T-cell (primary cell): ENCODE data around the gene CYRIA. TPM values are rescaled to one million over a fixed set of nuclear protein-coding genes. Genes with fewer than 3 reads are reported as not detected.

Experiments used
- ATAC-seq, 4 experiments: fragments of 200-7000 bp in 3 of 4; fragments of 150-1000 bp in 1 of 4; cut with Tn5 transposase; replicated peaks in 1 of 4; 1 replicate in 3 of 4; 2 replicates in 1 of 4; pipeline ENCODE4 v1.10.0; 2021; ENCODE audit warnings: moderate library complexity in 3 of 4, mild to moderate bottlenecking in 2 of 4, moderate number of reproducible peaks in 1 of 4
- CTCF ChIA-PET, 2 donors: fragments of 300-600 bp; sonication (Branson Sonifier 250); formaldehyde crosslinking; loops; one replicate each; lab custom pipeline; 2022; ENCODE audit warnings: antibody characterized with exemption in 2 of 2; lab: Charles Lee
- POLR2A ChIA-PET, 2 donors: fragments of 300-600 bp; sonication (Branson Sonifier 250); formaldehyde crosslinking; loops; one replicate each; lab custom pipeline; 2022; ENCODE audit warnings: antibody characterized with exemption in 2 of 2; lab: Charles Lee
- DNase-seq, 35 experiments: peaks; one replicate each; pipeline versions ENCODE4 v3.0.0 to v3.0.0-alpha.2; 2013 to 2023
- H3K27ac ChIP-seq: one replicate; pipeline ENCODE4 v1.5.1; 2013; ENCODE audit warnings: low read length
- H3K27me3 ChIP-seq, 2 experiments: replicated peaks in 1 of 2; 1 replicate in 1 of 2; 2 replicates in 1 of 2; pipeline versions ENCODE4 v1.6.1 to v1.7.0; 2013; ENCODE audit warnings: low read length in 1 of 2, mixed read lengths in 1 of 2; ENCODE audit not compliant: control insufficient read depth in 2 of 2, insufficient read depth in 2 of 2; ENCODE audit errors: extremely low read depth in 1 of 2
- H3K36me3 ChIP-seq, 2 donors: 1 replicate in 1 of 2; 2 replicates in 1 of 2; pipeline versions ENCODE4 v1.6.1 to v1.7.0; 2013; ENCODE audit warnings: low read length in 1 of 2; ENCODE audit not compliant: control insufficient read depth in 2 of 2, insufficient read depth in 1 of 2; ENCODE audit errors: extremely low read depth in 1 of 2
- H3K4me1 ChIP-seq, 2 experiments: 1 replicate in 1 of 2; 2 replicates in 1 of 2; pipeline versions ENCODE4 v1.6.1 to v1.7.0; 2013; ENCODE audit warnings: low read length in 2 of 2, mixed read lengths in 1 of 2; ENCODE audit not compliant: insufficient read depth in 2 of 2, control insufficient read depth in 1 of 2; ENCODE audit errors: extremely low read depth in 1 of 2
- H3K4me3 ChIP-seq, 2 donors: 1 replicate in 1 of 2; 2 replicates in 1 of 2; pipeline versions ENCODE4 v1.5.1 to v1.7.0; 2013; ENCODE audit warnings: mild to moderate bottlenecking in 2 of 2, low read length in 1 of 2, moderate library complexity in 1 of 2; ENCODE audit not compliant: control insufficient read depth in 1 of 2; ENCODE audit errors: extremely low read depth in 1 of 2
- H3K9me3 ChIP-seq: 2 replicates; pipeline ENCODE4 v1.7.0; 2013
- H3K27ac Mint-ChIP-seq, 2 donors: one replicate each; pipeline ENCODE4 v1.8.0; 2020 to 2021; ENCODE audit warnings: mild to moderate bottlenecking in 2 of 2, mixed read lengths in 2 of 2
- H3K27me3 Mint-ChIP-seq, 2 donors: one replicate each; pipeline ENCODE4 v1.8.0; 2021 to 2022; ENCODE audit warnings: mixed read lengths in 2 of 2
- H3K36me3 Mint-ChIP-seq: one replicate; pipeline ENCODE4 v1.8.0; 2021; ENCODE audit warnings: mixed read lengths
- H3K4me1 Mint-ChIP-seq, 3 donors: one replicate each; pipeline ENCODE4 v1.8.0; 2020 to 2022; ENCODE audit warnings: mixed read lengths in 3 of 3, mild to moderate bottlenecking in 1 of 3
- H3K4me3 Mint-ChIP-seq, 3 donors: one replicate each; pipeline ENCODE4 v1.8.0; 2020 to 2022; ENCODE audit warnings: mild to moderate bottlenecking in 3 of 3, mixed read lengths in 3 of 3, moderate library complexity in 3 of 3
- H3K9me3 Mint-ChIP-seq, 3 donors: one replicate each; pipeline ENCODE4 v1.8.0; 2020 to 2022; ENCODE audit warnings: mixed read lengths in 3 of 3
- WGBS: methylation state at CpG from one replicate; pipeline ENCODE4 v1.1.5; 2013; ENCODE audit warnings: missing lambda C conversion rate; ENCODE audit not compliant: insufficient coverage; 5-methylcytosine and 5-hydroxymethylcytosine counted together
- total RNA-seq, 35 experiments: library from RNA in 6 of 35; stranded (reverse) in 6 of 35; fragments of 120-200 nt in 1 of 35; gene quantifications; one replicate each; pipeline versions ENCODE4 v1.2.1 to v1.2.4 and lab custom pipeline; 2013 to 2026

Gene CYRIA
- total RNA-seq, 5 donors from 2014 or later (not counting 1 experiment from before 2014, with no cell fraction given) = 1.8 to 3.5 (median 2.8) TPM

- Mint-ChIP-seq H3K36me3 (no peaks in the 10 kb centered on the region), H3K27me3 (peaks cover 0 to 4% of the 10 kb centered on the region in 2 donors), H3K4me3 (peak overlapping the region in 1 of 3 donors; percentile 23), H3K27ac (no peak overlapping the region), H3K9me3 (no peaks in the 10 kb centered on the region), H3K4me1 (peaks cover 42 to 73% (median 61%) of the 10 kb centered on the region in 3 donors)
- Histone ChIP-seq H3K27ac (no peak overlapping the region), H3K27me3 (peaks cover 0 to 2% of the 10 kb centered on the region in 2 experiments), H3K4me3 (no peak overlapping the region), H3K9me3 (no peaks in the 10 kb centered on the region), H3K36me3 (no peaks in the 10 kb centered on the region), H3K4me1 (peaks cover 39 to 59% of the 10 kb centered on the region in 2 experiments)
- POLR2A ChIA-PET = no interaction called here
- DNase-seq (no peak), ATAC-seq (no peak)
- CTCF ChIA-PET = no interaction called here
- WGBS = no CpG with 5 or more reads among the region's 1 CpG
Observed at GRCh38 chr2:16624436-16624780, 41.2 kb downstream of the CYRIA start.

- H3K9me3 Mint-ChIP-seq = no peaks in the 10 kb centered on the region
- H3K27ac Mint-ChIP-seq = no peak overlapping the region
- no peak overlapping the region for H3K27ac ChIP-seq
- no peak for DNase-seq
- no peaks in the 10 kb centered on the region for H3K36me3 ChIP-seq
- no peaks in the 10 kb centered on the region for H3K36me3 Mint-ChIP-seq
- peaks cover 39 to 67% (median 55%) of the 10 kb centered on the region in 3 donors for H3K4me1 Mint-ChIP-seq
- ChIA-PET CTCF (interaction anchor here in 1 of 2 donors (1.5 kb wide), 1 partner anchor 11 kb away, joined by 3 read pairs; no protein-coding TSS in a partner anchor), POLR2A (no interaction called here)
- peaks cover 0 to 4% of the 10 kb centered on the region in 2 donors for H3K27me3 Mint-ChIP-seq
- peak overlapping the region in 1 of 3 donors; percentile 34 for H3K4me3 Mint-ChIP-seq
- no peaks in the 10 kb centered on the region for H3K27me3 ChIP-seq
- no peak overlapping the region for H3K4me3 ChIP-seq
- WGBS = 17% methylated on average over 1 of the region's 5 CpGs
- H3K9me3 ChIP-seq = no peaks in the 10 kb centered on the region
- peak in 1 of 4 experiments; percentile 32 for ATAC-seq
- peaks cover 33 to 53% of the 10 kb centered on the region in 2 experiments for H3K4me1 ChIP-seq
Observed at GRCh38 chr2:16623564-16624435, 41.8 kb downstream of the CYRIA start.

- H3K36me3 ChIP-seq = no peaks in the 10 kb centered on the region
- no peak overlapping the region for H3K4me3 Mint-ChIP-seq
- DNase-seq = no peak
Observed at GRCh38 chr2:16623031-16623430, 42.6 kb downstream of the CYRIA start.

GRCh38 chr2:16622399-16622968 lies 43.1 kb downstream of the CYRIA start:
- no peak for DNase-seq

More at GRCh38 chr2:16623031-16623430, 42.6 kb downstream of the CYRIA start:
- Mint-ChIP-seq H3K27me3 (peaks cover 0 to 4% of the 10 kb centered on the region in 2 donors), H3K4me1 (peaks cover 39 to 60% (median 50%) of the 10 kb centered on the region in 3 donors), H3K36me3 (no peaks in the 10 kb centered on the region), H3K9me3 (no peaks in the 10 kb centered on the region), H3K27ac (no peak overlapping the region)
- ChIA-PET POLR2A (interaction anchor here in 1 of 2 donors (0.5 kb wide), 1 partner anchor 36 kb away, joined by 3 read pairs; no protein-coding TSS in a partner anchor), CTCF (interaction anchor here (0.6 to 2.2 kb wide), 4 partner anchors 10 to 980 kb away, joined by 3 to 9 read pairs (median 3); no protein-coding TSS in a partner anchor)
- 83% methylated on average over 4 of the region's 6 CpGs for WGBS
- H3K27me3 ChIP-seq = peaks cover 0 to under 1% of the 10 kb centered on the region in 2 experiments
- H3K4me3 ChIP-seq = no peak overlapping the region
- H3K27ac ChIP-seq = no peak overlapping the region
- ATAC-seq = no peak
- H3K9me3 ChIP-seq = no peaks in the 10 kb centered on the region
- peaks cover 27 to 46% of the 10 kb centered on the region in 2 experiments for H3K4me1 ChIP-seq

GRCh38 chr2:16621316-16621715 lies 44.3 kb downstream of the CYRIA start:
- no peaks in the 10 kb centered on the region for H3K9me3 ChIP-seq
- no peak for ATAC-seq
- peaks cover 19 to 43% of the 10 kb centered on the region in 2 experiments for H3K4me1 ChIP-seq
- POLR2A ChIA-PET = no interaction called here
- no peak overlapping the region for H3K27ac Mint-ChIP-seq
- no peak for DNase-seq
- H3K27ac ChIP-seq = no peak overlapping the region
- H3K27me3 ChIP-seq = peaks cover 0 to 6% of the 10 kb centered on the region in 2 experiments
- H3K36me3 Mint-ChIP-seq = no peaks in the 10 kb centered on the region
- CTCF ChIA-PET = interaction anchor here (1.2 to 2.2 kb wide), 3 partner anchors 8 to 135 kb away, joined by 4 to 9 read pairs (median 4); no protein-coding TSS in a partner anchor
- peaks cover 2 to 4% of the 10 kb centered on the region in 2 donors for H3K27me3 Mint-ChIP-seq
- no peaks in the 10 kb centered on the region for H3K36me3 ChIP-seq
- H3K9me3 Mint-ChIP-seq = no peaks in the 10 kb centered on the region
- 86% methylated on average over 3 of the region's 4 CpGs for WGBS
- H3K4me3 ChIP-seq = no peak overlapping the region
- no peak overlapping the region for H3K4me3 Mint-ChIP-seq
- peaks cover 39 to 44% (median 44%) of the 10 kb centered on the region in 3 donors for H3K4me1 Mint-ChIP-seq

More at GRCh38 chr2:16622399-16622968, 43.1 kb downstream of the CYRIA start:
- peak overlapping the region in 1 of 3 donors; percentile 8 for H3K4me3 Mint-ChIP-seq
- H3K4me1 Mint-ChIP-seq = peaks cover 39 to 55% (median 50%) of the 10 kb centered on the region in 3 donors
- Histone ChIP-seq H3K27ac (no peak overlapping the region), H3K36me3 (no peaks in the 10 kb centered on the region), H3K9me3 (no peaks in the 10 kb centered on the region), H3K4me3 (no peak overlapping the region), H3K27me3 (peaks cover 0 to 4% of the 10 kb centered on the region in 2 experiments), H3K4me1 (peaks cover 27 to 44% of the 10 kb centered on the region in 2 experiments)
- CTCF ChIA-PET = interaction anchor here (0.6 to 2.2 kb wide), 8 partner anchors 9 to 1049 kb away, joined by 3 to 9 read pairs (median 4); no protein-coding TSS in a partner anchor
- 70% methylated on average over 2 of the region's 4 CpGs for WGBS
- ATAC-seq = no peak
- H3K27ac Mint-ChIP-seq = no peak overlapping the region
- H3K27me3 Mint-ChIP-seq = peaks cover 0 to 4% of the 10 kb centered on the region in 2 donors
- POLR2A ChIA-PET = interaction anchor here (0.5 to 0.6 kb wide), 2 partner anchors 36 to 57 kb away, joined by 3 read pairs; no protein-coding TSS in a partner anchor
- H3K36me3 Mint-ChIP-seq = no peaks in the 10 kb centered on the region
- no peaks in the 10 kb centered on the region for H3K9me3 Mint-ChIP-seq

- Histone ChIP-seq H3K4me1 (peaks cover 13 to 38% of the 10 kb centered on the region in 2 experiments), H3K36me3 (no peaks in the 10 kb centered on the region), H3K9me3 (no peaks in the 10 kb centered on the region), H3K27ac (no peak overlapping the region), H3K4me3 (no peak overlapping the region), H3K27me3 (peaks cover 0 to 6% of the 10 kb centered on the region in 2 experiments)
- Mint-ChIP-seq H3K4me1 (peaks cover 33 to 39% (median 36%) of the 10 kb centered on the region in 3 donors), H3K27ac (no peak overlapping the region), H3K27me3 (peaks cover 4 to 6% of the 10 kb centered on the region in 2 donors), H3K9me3 (no peaks in the 10 kb centered on the region), H3K4me3 (no peak overlapping the region), H3K36me3 (no peaks in the 10 kb centered on the region)
- ATAC-seq (no peak), DNase-seq (no peak)
- CTCF ChIA-PET = interaction anchor here (1.2 to 2.2 kb wide), 2 partner anchors 12 to 136 kb away, joined by 4 to 9 read pairs; no protein-coding TSS in a partner anchor
- POLR2A ChIA-PET = no interaction called here
- WGBS = 92% methylated on average over 2 of the region's 2 CpGs
Observed at GRCh38 chr2:16620590-16620989, 45.0 kb downstream of the CYRIA start.
